ENCODE data around the gene TMEM26. TPM values are rescaled to one million over a fixed set of nuclear protein-coding genes. Genes with fewer than 3 reads are reported as not detected.

Gene TMEM26
- total and polyA plus RNA-seq, 2 of the 8 experiments (the other 6 are each of a cell fraction or from before 2014, with no cell fraction given), result 1.6 to 2.8 TPM

DNA sequence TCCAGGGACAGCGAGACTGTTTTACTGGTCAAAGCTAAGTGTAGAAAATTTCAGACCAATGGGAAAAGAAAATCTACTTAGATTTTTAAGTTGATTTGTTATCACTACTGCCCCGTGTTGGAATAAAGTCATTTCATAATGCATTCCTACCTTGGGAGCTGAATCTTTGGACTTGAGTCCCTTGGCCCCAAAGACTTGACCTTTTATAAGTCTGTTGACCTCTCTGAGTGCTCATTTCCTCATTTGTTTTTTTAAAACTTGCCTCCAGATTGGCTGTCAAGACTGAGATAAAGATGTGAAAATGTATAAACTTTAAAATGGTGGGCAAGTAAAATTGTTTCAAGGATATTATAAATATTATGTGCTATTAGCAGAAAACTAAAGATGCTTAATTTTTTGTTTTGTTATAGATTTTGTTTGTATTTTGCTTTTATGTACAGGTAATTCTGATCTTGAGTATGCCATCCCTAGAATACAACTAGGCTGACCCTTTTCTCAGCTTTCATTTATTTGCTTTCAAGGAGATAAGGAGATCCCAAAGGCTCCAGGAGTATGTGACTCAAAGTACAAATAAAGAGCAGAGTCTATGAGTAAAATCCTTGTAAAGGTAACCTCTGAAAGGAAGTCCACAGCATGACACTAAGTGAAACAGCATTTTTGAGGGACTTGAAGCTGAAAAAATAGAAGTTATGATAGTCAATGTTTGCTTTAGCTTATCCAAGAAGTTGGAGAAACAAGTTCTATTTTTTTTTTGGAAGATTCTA, 54.6 kb downstream of the TMEM26 start:
- Histone ChIP-seq H4K91ac (replicated peaks; ENCODE audit: insufficient read length, low read length) (no peak overlapping the region), H2BK12ac (ENCODE audit: low read depth, low read length) (no peak overlapping the region), H3K9ac (replicated peaks in 1 of 4; ENCODE audit: extremely low read depth in 1 of 4, low read depth in 3 of 4, low read length in 3 of 4) (no peak overlapping the region), H3K9me3 (ENCODE audit: insufficient read depth in 2 of 2, low read depth in 1 of 2, low read length in 1 of 2) (no peaks in the 10 kb centered on the region), H3K27ac (ENCODE audit: low read depth, low read length) (no peak overlapping the region), H2AFZ (ENCODE audit: low read length) (no peak overlapping the region), H3K14ac (ENCODE audit: insufficient read length) (no peak overlapping the region), H3K4me1 (replicated peaks in 1 of 4; ENCODE audit: control insufficient read depth in 3 of 4, insufficient read depth in 4 of 4, low read length in 3 of 4) (no peaks in the 10 kb centered on the region), H3K36me3 (ENCODE audit: control insufficient read depth in 2 of 4, insufficient read depth in 4 of 4, low read length in 3 of 4) (no peaks in the 10 kb centered on the region), H3K27me3 (replicated peaks in 1 of 4; ENCODE audit: control insufficient read depth in 3 of 4, extremely low read depth in 1 of 4, insufficient read depth in 3 of 4, low read length in 3 of 4) (no peaks in the 10 kb centered on the region), H3K79me2 (ENCODE audit: control insufficient read depth in 1 of 2, insufficient read depth in 2 of 2, low read length in 2 of 2) (no peaks in the 10 kb centered on the region), H3K4ac (replicated peaks; ENCODE audit: insufficient read length, low read depth, low read length) (no peak overlapping the region), H3K56ac (replicated peaks; ENCODE audit: insufficient read length, low read depth, low read length) (no peak overlapping the region), H3K18ac (ENCODE audit: extremely low read depth, low read length) (no peak overlapping the region), H2AK5ac (ENCODE audit: low read depth, low read length) (no peak overlapping the region), H3K4me2 (ENCODE audit: insufficient read depth in 1 of 2, low read depth in 2 of 2, low read length in 2 of 2) (no peak overlapping the region), H2BK20ac (ENCODE audit: low read length) (no peak overlapping the region), H3K23ac (ENCODE audit: insufficient read length) (no peak overlapping the region), H4K8ac (ENCODE audit: extremely low read depth, insufficient read depth, low read length) (no peak overlapping the region), H4K20me1 (replicated peaks in 1 of 2; ENCODE audit: control insufficient read depth in 1 of 2, insufficient read depth in 2 of 2, low read length in 2 of 2) (no peaks in the 10 kb centered on the region), H2BK120ac (replicated peaks; ENCODE audit: low read depth, low read length) (no peak overlapping the region), H3K23me2 (ENCODE audit: low read depth, low read length) (no peaks in the 10 kb centered on the region), H3K4me3 (ENCODE audit: extremely low read depth in 1 of 4, insufficient read depth in 2 of 4, low read depth in 3 of 4, low read length in 4 of 4) (no peak overlapping the region), H2BK5ac (ENCODE audit: low read depth, low read length) (no peak overlapping the region), H2BK15ac (ENCODE audit: low read length) (no peak overlapping the region), H4K5ac (ENCODE audit: insufficient read length, low read depth, low read length) (no peak overlapping the region), H3K79me1 (ENCODE audit: low read depth, low read length) (no peaks in the 10 kb centered on the region)
- DNase-seq (ENCODE audit: low read depth in 1 of 2, low spot score in 2 of 2) (no peak), FAIRE-seq (no peak)
- ChIA-PET CTCF (ENCODE audit: partially characterized antibody) (interaction anchor here (0.6 to 1.2 kb wide), 4 partner anchors 11 to 258 kb away, joined by 3 to 4 read pairs (median 3); no protein-coding TSS in a partner anchor), POLR2A (ENCODE audit: partially characterized antibody) (no interaction called here)
- WGBS, 2 experiments (ENCODE audit: extremely low coverage in 1 of 2, insufficient coverage in 1 of 2, insufficient read length in 1 of 2, insufficient replicate concordance in 2 of 2, low coverage in 1 of 2, low lambda C conversion rate in 2 of 2, missing lambda C conversion rate in 1 of 2), result 91% methylated on average over 2 of the region's 2 CpGs; no CpG with 5 or more reads in 1 of the 2 experiments
- TF ChIP-seq KDM5A (IDR thresholded peaks at IDR 0.05; ENCODE audit: low read length) (no peak), SIN3A (conservative IDR thresholded peaks at IDR 0.05 in 1 of 2, IDR thresholded peaks at IDR 0.05 in 1 of 2; ENCODE audit: low read depth in 1 of 2, low read length in 2 of 2) (no peak), TAF1 (IDR thresholded peaks at IDR 0.05; ENCODE audit: low read depth, low read length) (no peak), FOSL1 (IDR thresholded peaks at IDR 0.05; ENCODE audit: insufficient read depth, low read depth, low read length) (no peak), CTBP2 (IDR thresholded peaks at IDR 0.05; ENCODE audit: borderline replicate concordance, insufficient read depth, insufficient read length, low read length) (no peak), HDAC2 (IDR thresholded peaks at IDR 0.05; ENCODE audit: borderline replicate concordance in 1 of 2, low read depth in 2 of 2, low read length in 2 of 2) (no peak), POU5F1 (IDR thresholded peaks at IDR 0.05; ENCODE audit: low read depth, low read length) (no peak), EP300 (IDR thresholded peaks at IDR 0.05; ENCODE audit: borderline replicate concordance in 1 of 2, low read depth in 2 of 2, low read length in 2 of 2) (no peak), ZNF274 (IDR thresholded peaks at IDR 0.05; ENCODE audit: borderline replicate concordance, extremely low read depth, low read length) (no peak), MAFK (IDR thresholded peaks at IDR 0.05; ENCODE audit: low read depth, low read length) (no peak)
- TF ChIP-seq, protein P1, sequence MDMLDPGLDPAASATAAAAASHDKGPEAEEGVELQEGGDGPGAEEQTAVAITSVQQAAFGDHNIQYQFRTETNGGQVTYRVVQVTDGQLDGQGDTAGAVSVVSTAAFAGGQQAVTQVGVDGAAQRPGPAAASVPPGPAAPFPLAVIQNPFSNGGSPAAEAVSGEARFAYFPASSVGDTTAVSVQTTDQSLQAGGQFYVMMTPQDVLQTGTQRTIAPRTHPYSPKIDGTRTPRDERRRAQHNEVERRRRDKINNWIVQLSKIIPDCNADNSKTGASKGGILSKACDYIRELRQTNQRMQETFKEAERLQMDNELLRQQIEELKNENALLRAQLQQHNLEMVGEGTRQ (IDR thresholded peaks at IDR 0.05; ENCODE audit: low read length), result no peak
